Lower leg skin (tissue), 4 donors: ENCODE measurements around the gene SAMD9. TPM values are rescaled to one million over a fixed set of nuclear protein-coding genes. Genes with fewer than 3 reads are reported as not detected.
A peak's percentile ranks its signal among the peaks of the same experiment; 100 is the strongest.

Source experiments
- DNase-seq, 2 donors: peaks; one replicate each; pipeline ENCODE4 v3.0.0-alpha.2; 2019; ENCODE audit warnings: low spot score in 2 of 2
- H3K4me3 ChIP-seq: fragments of 200-600 bp; sonication (generic); 2 replicates; pipeline ENCODE4 v1.5.1; 2017; ENCODE audit warnings: mild to moderate bottlenecking, low read depth; ENCODE audit not compliant: poor library complexity, severe bottlenecking
- POLR2A ChIP-seq, 2 donors: fragments of 450-650 bp; IDR thresholded peaks; one replicate each; pipeline ENCODE4 v1.6.1; 2016 to 2017; ENCODE audit warnings: antibody characterized with exemption in 2 of 2, mild to moderate bottlenecking in 1 of 2, moderate library complexity in 1 of 2
- WGBS, 2 donors: methylation state at CpG; one replicate each; pipeline ENCODE4 v1.1.5; 2018; 5-methylcytosine and 5-hydroxymethylcytosine counted together
- intact Hi-C: fragments of 100-400 bp; cut with DNase I; formaldehyde crosslinking; loops from one replicate; pipeline ENCODE4 v1.15.0; 2023; ENCODE audit warnings: low total_unique reads
- total RNA-seq, 4 donors: library from RNA; depleted of rRNA; stranded (reverse); fragments of >200 nt; gene quantifications; one replicate each; pipeline ENCODE4 v1.1.0, GENCODE V29; 2016
- TF ChIP-seq, protein P1 (sequence below), 3 donors: fragments of 450-650 bp; IDR thresholded peaks; one replicate each; pipeline ENCODE4 v1.5.1; 2016; ENCODE audit warnings: antibody characterized with exemption in 3 of 3, mild to moderate bottlenecking in 3 of 3, moderate library complexity in 2 of 3

Gene SAMD9
- total RNA-seq, 4 donors from 2014 or later = 1.4 to 4.7 (median 3.1) TPM

GRCh38 chr7:93159490-93159889, 41.7 kb upstream of the SAMD9 start:
- no peak for DNase-seq
- intact Hi-C loops = no loop called here
- H3K4me3 ChIP-seq = no peak overlapping the region
- 52 to 57% methylated on average over 3 of the region's 3 CpGs for WGBS, 2 donors
- no peak for TF ChIP-seq POLR2A (IDR thresholded peaks at IDR 0.05)
- TF ChIP-seq, protein P1, sequence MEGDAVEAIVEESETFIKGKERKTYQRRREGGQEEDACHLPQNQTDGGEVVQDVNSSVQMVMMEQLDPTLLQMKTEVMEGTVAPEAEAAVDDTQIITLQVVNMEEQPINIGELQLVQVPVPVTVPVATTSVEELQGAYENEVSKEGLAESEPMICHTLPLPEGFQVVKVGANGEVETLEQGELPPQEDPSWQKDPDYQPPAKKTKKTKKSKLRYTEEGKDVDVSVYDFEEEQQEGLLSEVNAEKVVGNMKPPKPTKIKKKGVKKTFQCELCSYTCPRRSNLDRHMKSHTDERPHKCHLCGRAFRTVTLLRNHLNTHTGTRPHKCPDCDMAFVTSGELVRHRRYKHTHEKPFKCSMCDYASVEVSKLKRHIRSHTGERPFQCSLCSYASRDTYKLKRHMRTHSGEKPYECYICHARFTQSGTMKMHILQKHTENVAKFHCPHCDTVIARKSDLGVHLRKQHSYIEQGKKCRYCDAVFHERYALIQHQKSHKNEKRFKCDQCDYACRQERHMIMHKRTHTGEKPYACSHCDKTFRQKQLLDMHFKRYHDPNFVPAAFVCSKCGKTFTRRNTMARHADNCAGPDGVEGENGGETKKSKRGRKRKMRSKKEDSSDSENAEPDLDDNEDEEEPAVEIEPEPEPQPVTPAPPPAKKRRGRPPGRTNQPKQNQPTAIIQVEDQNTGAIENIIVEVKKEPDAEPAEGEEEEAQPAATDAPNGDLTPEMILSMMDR (IDR thresholded peaks at IDR 0.05) = no peak

DNA sequence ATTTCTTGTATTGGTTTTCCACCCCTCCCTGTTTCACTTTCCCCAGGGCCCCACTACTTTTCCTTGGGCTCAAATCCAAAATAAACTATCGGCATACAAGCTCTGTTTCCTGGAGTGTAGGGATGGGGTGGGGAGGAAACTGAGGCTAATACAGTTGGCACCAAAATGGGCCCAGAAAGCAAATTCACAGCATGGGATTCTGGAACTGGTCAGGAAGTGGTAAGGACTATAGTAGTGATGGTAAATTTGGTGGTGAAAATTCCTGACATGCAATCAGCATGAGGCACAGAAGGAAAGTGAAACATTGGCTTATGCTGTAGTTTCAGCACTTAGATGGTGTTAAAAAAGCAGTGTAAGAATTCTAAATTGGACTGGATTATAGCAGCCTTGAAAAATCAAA, 39.1 kb upstream of the SAMD9 start:
- DNase-seq = no peak
- no peak overlapping the region for H3K4me3 ChIP-seq
- 57 to 64% methylated on average over 1 of the region's 1 CpG for WGBS, 2 donors
- intact Hi-C loops = no loop called here
- TF ChIP-seq, protein P1 (IDR thresholded peaks at IDR 0.05) = no peak

DNA sequence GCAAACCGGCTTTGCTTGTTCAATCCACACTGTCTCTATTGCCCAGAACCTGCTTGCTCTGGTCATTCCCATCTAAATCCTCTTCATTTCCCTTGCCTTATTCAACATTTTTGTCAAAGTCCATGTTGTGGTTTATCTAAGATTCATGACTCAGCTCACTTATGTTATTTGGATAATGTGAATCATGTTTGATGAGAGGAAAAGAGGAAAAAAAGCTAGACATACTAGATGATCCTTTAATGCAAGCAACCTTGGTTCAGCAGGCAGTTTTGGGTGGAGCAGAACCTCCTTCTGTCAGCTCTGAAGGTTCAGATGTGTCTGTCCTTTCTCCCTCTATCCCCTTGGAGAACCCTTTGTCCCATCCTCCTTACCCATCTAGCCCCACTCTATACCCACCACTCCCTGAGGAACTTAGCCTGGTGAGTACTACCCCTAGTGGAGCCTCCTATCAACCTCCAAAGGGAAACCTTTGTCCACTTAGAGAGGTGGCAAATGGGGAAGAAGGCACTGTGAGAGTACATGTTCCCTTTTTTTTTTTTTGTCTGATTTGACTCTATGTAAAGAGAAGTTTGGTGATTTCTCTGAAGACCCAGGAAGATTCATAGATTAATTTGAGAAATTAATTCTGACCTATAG, 32.5 kb upstream of the SAMD9 start:
- no peak overlapping the region for H3K4me3 ChIP-seq
- WGBS, 2 donors = 90 to 91% methylated on average over 1 of the region's 1 CpG
- intact Hi-C loops = no loop called here
- no peak for TF ChIP-seq POLR2A (IDR thresholded peaks at IDR 0.05)
- TF ChIP-seq, protein P1 (IDR thresholded peaks at IDR 0.05) = no peak
- DNase-seq = no peak

DNA sequence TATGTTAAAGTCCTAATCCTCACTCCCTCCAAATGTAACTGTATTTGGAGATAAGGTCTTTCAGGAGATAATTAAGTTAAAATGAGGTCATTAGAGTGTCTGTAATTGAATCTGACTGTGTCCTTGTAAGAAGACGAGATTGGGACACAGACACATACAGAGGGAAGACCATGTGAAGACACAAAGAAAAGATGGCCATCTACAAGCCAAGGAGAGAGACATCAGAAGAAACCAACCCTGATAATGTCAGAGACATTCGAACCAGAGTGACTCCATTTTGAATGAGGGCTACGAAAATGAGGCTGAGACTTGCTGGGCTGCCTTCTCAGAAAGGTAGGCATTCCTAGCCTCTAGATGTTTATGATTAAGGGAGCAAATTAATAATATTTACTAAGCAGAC, 30.9 kb upstream of the SAMD9 start:
- 77 to 90% methylated on average over 3 of the region's 3 CpGs for WGBS, 2 donors
- no peak for DNase-seq
- intact Hi-C loops = no loop called here
- H3K4me3 ChIP-seq = no peak overlapping the region
- no peak for TF ChIP-seq POLR2A (IDR thresholded peaks at IDR 0.05)
- TF ChIP-seq, protein P1 (IDR thresholded peaks at IDR 0.05) = no peak

DNA sequence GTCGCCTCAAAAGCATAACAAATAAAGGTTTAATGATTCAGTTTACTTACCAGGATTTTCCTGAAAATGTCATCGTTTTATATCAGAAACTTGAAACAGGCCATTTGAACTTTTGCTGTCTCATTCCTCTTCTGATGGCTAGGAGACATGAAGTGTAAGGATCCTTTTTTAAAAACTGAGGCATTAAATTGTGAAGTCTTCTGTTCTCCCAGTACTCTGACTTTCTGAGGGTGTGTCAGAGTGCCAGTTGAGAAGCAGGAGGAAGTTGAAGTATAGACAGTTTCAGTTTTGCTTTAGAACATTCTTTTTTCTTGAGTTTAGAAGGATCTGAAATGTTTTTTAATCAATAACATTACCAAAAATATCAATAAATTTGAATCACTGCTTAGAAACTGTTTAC, 30.4 kb upstream of the SAMD9 start, which contains the start of gene SAMD9L:
TSS of gene SAMD9L (minus strand) at position 242 of the 400 bp plus-strand sequence. CDS start 12,414 bp downstream, outside the sequence.
- peak within 1 kb of the TSS; percentile 11 for H3K4me3 ChIP-seq
- WGBS, 2 donors = 14 to 23% methylated on average over 2 of the region's 2 CpGs
- no peak for TF ChIP-seq POLR2A (IDR thresholded peaks at IDR 0.05)
- TF ChIP-seq, protein P1 (IDR thresholded peaks at IDR 0.05) = no peak
- no peak for DNase-seq
- intact Hi-C loops = no loop called here

DNA sequence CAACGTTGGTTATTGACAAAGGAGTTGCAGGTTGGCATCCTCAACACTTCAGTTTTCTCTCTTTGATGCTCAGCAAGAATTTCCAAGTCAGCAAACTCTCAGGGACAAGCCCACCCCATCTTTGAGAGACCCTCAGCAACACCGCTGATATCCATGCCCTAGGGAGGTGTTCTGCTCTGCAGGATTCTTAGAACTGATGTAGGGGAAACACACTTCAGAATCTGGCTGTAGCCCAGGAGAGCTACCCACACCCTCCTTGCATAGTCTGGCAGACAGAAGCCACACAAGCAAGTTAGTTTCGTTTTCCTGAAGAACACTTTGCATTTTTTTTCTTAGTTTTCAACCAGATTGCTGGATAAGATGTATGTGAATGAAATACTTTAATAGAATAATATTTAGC, 29.6 kb upstream of the SAMD9 start:
- 3 to 6% methylated on average over 3 of the region's 3 CpGs for WGBS, 2 donors
- TF ChIP-seq, protein P1 (IDR thresholded peaks at IDR 0.05) = no peak
- TF ChIP-seq POLR2A (IDR thresholded peaks at IDR 0.05) = no peak
- no peak overlapping the region for H3K4me3 ChIP-seq
- intact Hi-C loops = no loop called here
- DNase-seq = peak in 1 of 2 donors; percentile 82
